IMR-90 (cell line): ENCODE data around the gene SH3RF2. TPM values are rescaled to one million over a fixed set of nuclear protein-coding genes. Genes with fewer than 3 reads are reported as not detected.

Experiments used
- ATAC-seq: fragments of 200-7000 bp; cut with Tn5 transposase; 2 replicates; pipeline ENCODE4 v1.9.1; 2020; ENCODE audit warnings: low read depth, mild to moderate bottlenecking, moderate library complexity
- BruUV-seq: library from RNA; stranded (reverse); fragments of 400-500 nt; replicated peaks from 2 replicates; lab custom pipeline; 2021; lab: Mats Ljungman, UMichigan
- CTCF ChIA-PET: fragments of 300-600 bp; formaldehyde crosslinking; extraction: SDS; loops from one replicate; lab custom pipeline; 2021; ENCODE audit warnings: antibody characterized with exemption; lab: Yijun Ruan, JAX
- POLR2A ChIA-PET: fragments of 300-600 bp; sonication (Branson Sonifier 250); formaldehyde crosslinking; loops from one replicate; lab custom pipeline; 2022; ENCODE audit warnings: antibody characterized with exemption; ENCODE audit not compliant: unreplicated experiment; lab: Charles Lee
- DNase-seq: peaks from one replicate; pipeline ENCODE4 v3.0.0; 2013
- H2AFZ ChIP-seq: replicated peaks from 2 replicates; pipeline ENCODE3; 2013; ENCODE audit warnings: low read length, mild to moderate bottlenecking; ENCODE audit not compliant: poor library complexity
- H2AK5ac ChIP-seq: 2 replicates; pipeline ENCODE4 v1.6.1; 2013; ENCODE audit warnings: low read depth, low read length, inconsistent platforms
- H2AK9ac ChIP-seq: replicated peaks from 2 replicates; pipeline ENCODE3; 2013; ENCODE audit warnings: mild to moderate bottlenecking, low read depth, low read length, moderate library complexity; ENCODE audit not compliant: poor library complexity
- H2BK120ac ChIP-seq: 2 replicates; pipeline ENCODE4 v1.6.1; 2013; ENCODE audit warnings: low read depth, low read length, inconsistent platforms
- H2BK15ac ChIP-seq: 3 replicates; pipeline ENCODE4 v1.6.1; 2013; ENCODE audit warnings: low read depth, low read length, inconsistent platforms
- H2BK20ac ChIP-seq: 2 replicates; pipeline ENCODE4 v1.6.1; 2013; ENCODE audit warnings: low read depth, mild to moderate bottlenecking, inconsistent platforms, low read length, moderate library complexity
- H2BK5ac ChIP-seq: 2 replicates; pipeline ENCODE4 v1.6.1; 2013; ENCODE audit warnings: mild to moderate bottlenecking, low read depth, low read length, inconsistent platforms; ENCODE audit not compliant: poor library complexity, severe bottlenecking
- H3K14ac ChIP-seq: replicated peaks from 2 replicates; pipeline ENCODE4 v1.6.1; 2013; ENCODE audit warnings: low read depth, low read length, inconsistent platforms
- H3K18ac ChIP-seq: 2 replicates; pipeline ENCODE4 v1.6.1; 2013; ENCODE audit warnings: low read depth, low read length, control low read depth
- H3K23ac ChIP-seq: 2 replicates; pipeline ENCODE4 v1.6.1; 2013; ENCODE audit warnings: low read depth, low read length, inconsistent platforms
- H3K27ac ChIP-seq: 2 replicates; pipeline ENCODE4 v1.5.1; 2013; ENCODE audit warnings: mild to moderate bottlenecking, control low read depth, low read length; ENCODE audit not compliant: insufficient read depth
- H3K27me3 ChIP-seq: 2 replicates; pipeline ENCODE4 v1.6.1; 2013; ENCODE audit warnings: low read length; ENCODE audit not compliant: control insufficient read depth, insufficient read depth
- H3K36me3 ChIP-seq: 2 replicates; pipeline ENCODE4 v1.6.1; 2013; ENCODE audit warnings: low read length, mixed read lengths; ENCODE audit not compliant: control insufficient read depth, insufficient read depth
- H3K4ac ChIP-seq: 2 replicates; pipeline ENCODE4 v1.6.1; 2013; ENCODE audit warnings: low read depth, low read length, inconsistent platforms
- H3K4me1 ChIP-seq: 2 replicates; pipeline ENCODE4 v1.6.1; 2013; ENCODE audit warnings: low read length, mixed read lengths; ENCODE audit not compliant: control insufficient read depth, insufficient read depth
- H3K4me2 ChIP-seq: 2 replicates; pipeline ENCODE4 v1.6.1; 2013; ENCODE audit warnings: low read depth, mild to moderate bottlenecking, control low read depth, low read length, moderate library complexity
- H3K4me3 ChIP-seq: 2 replicates; pipeline ENCODE4 v1.5.1; 2013; ENCODE audit warnings: low read depth, mild to moderate bottlenecking, control low read depth, low read length, moderate library complexity; ENCODE audit not compliant: insufficient read depth
- H3K56ac ChIP-seq: 2 replicates; pipeline ENCODE4 v1.6.1; 2013; ENCODE audit warnings: low read length, inconsistent platforms; ENCODE audit not compliant: insufficient read depth; ENCODE audit errors: extremely low read depth
- H3K79me1 ChIP-seq, 2 experiments: 2 replicates each; pipeline ENCODE4 v1.6.1; 2013; ENCODE audit warnings: low read length in 2 of 2, inconsistent platforms in 1 of 2, low read depth in 1 of 2
- H3K9ac ChIP-seq: 2 replicates; pipeline ENCODE4 v1.6.1; 2013; ENCODE audit warnings: low read depth, low read length, control low read depth
- H3K9me1 ChIP-seq: 2 replicates; pipeline ENCODE4 v1.6.1; 2013; ENCODE audit warnings: low read length, inconsistent platforms; ENCODE audit not compliant: insufficient read depth
- H3K9me3 ChIP-seq: 2 replicates; pipeline ENCODE4 v1.6.1; 2013; ENCODE audit warnings: low read length; ENCODE audit not compliant: control insufficient read depth, insufficient read depth
- H4K20me1 ChIP-seq: 2 replicates; pipeline ENCODE4 v1.6.1; 2013; ENCODE audit warnings: low read length, inconsistent platforms; ENCODE audit not compliant: insufficient read depth
- H4K5ac ChIP-seq: 2 replicates; pipeline ENCODE4 v1.6.1; 2013; ENCODE audit warnings: mild to moderate bottlenecking, low read depth, low read length, control low read depth
- H4K8ac ChIP-seq, 2 experiments: 2 replicates each; pipeline ENCODE4 v1.6.1; 2013; ENCODE audit warnings: low read depth in 2 of 2, low read length in 2 of 2, control low read depth in 1 of 2, inconsistent platforms in 1 of 2
- H4K91ac ChIP-seq: 2 replicates; pipeline ENCODE4 v1.6.1; 2013; ENCODE audit warnings: low read depth, low read length, inconsistent platforms; ENCODE audit not compliant: insufficient read depth
- BHLHE40 ChIP-seq: fragments of 150-350 bp; IDR thresholded peaks from 2 replicates; pipeline ENCODE4 v1.6.1; 2016; ENCODE audit warnings: mild to moderate bottlenecking, low read depth, low read length
- CEBPB ChIP-seq: IDR thresholded peaks from 2 replicates; pipeline ENCODE4 v1.6.1; 2012; ENCODE audit warnings: low read depth, low read length, improper control_type of control experiment
- CHD1 ChIP-seq: IDR thresholded peaks from 2 replicates; pipeline ENCODE4 v1.6.1; 2012; ENCODE audit warnings: low read depth, low read length, improper control_type of control experiment
- CTCF ChIP-seq: conservative IDR thresholded peaks from 2 replicates; pipeline ENCODE4 v1.5.1; 2012; ENCODE audit warnings: mild to moderate bottlenecking, low read depth, low read length, improper control_type of control experiment
- ELK1 ChIP-seq: fragments of 150-350 bp; IDR thresholded peaks from 2 replicates; pipeline ENCODE4 v1.6.1; 2016; ENCODE audit warnings: low read depth, mild to moderate bottlenecking, low read length, moderate library complexity, borderline replicate concordance
- FOS ChIP-seq: fragments of 150-350 bp; IDR thresholded peaks from 2 replicates; pipeline ENCODE4 v1.6.1; 2016; ENCODE audit warnings: low read depth, low read length
- MAFK ChIP-seq: IDR thresholded peaks from 2 replicates; pipeline ENCODE4 v1.6.1; 2012; ENCODE audit warnings: low read depth, low read length, improper control_type of control experiment
- MAZ ChIP-seq: IDR thresholded peaks from 2 replicates; pipeline ENCODE4 v1.6.1; 2012; ENCODE audit warnings: low read depth, mild to moderate bottlenecking, low read length, improper control_type of control experiment, moderate library complexity, borderline replicate concordance
- MXI1 ChIP-seq: IDR thresholded peaks from 2 replicates; pipeline ENCODE4 v1.6.1; 2012; ENCODE audit warnings: low read depth, mild to moderate bottlenecking, low read length, moderate library complexity, borderline replicate concordance
- NFE2L2 ChIP-seq: fragments of 150-350 bp; IDR thresholded peaks from 2 replicates; pipeline ENCODE4 v1.6.1; 2016; ENCODE audit warnings: low read depth, mild to moderate bottlenecking, low read length
- POLR2A ChIP-seq: IDR thresholded peaks from 2 replicates; pipeline ENCODE4 v1.6.1; 2012; ENCODE audit warnings: mild to moderate bottlenecking, low read depth, low read length
- RAD21 ChIP-seq: IDR thresholded peaks from 2 replicates; pipeline ENCODE4 v1.6.1; 2012; ENCODE audit warnings: low read length, improper control_type of control experiment
- RCOR1 ChIP-seq: IDR thresholded peaks from 2 replicates; pipeline ENCODE4 v1.6.1; 2012; ENCODE audit warnings: mild to moderate bottlenecking, low read length, improper control_type of control experiment; ENCODE audit not compliant: insufficient replicate concordance
- RFX5 ChIP-seq: IDR thresholded peaks from 2 replicates; pipeline ENCODE4 v1.8.0; 2012; ENCODE audit warnings: low read depth, mild to moderate bottlenecking, low read length, moderate library complexity
- SMC3 ChIP-seq: fragments of 150-350 bp; IDR thresholded peaks from 2 replicates; pipeline ENCODE4 v1.6.1; 2016; ENCODE audit warnings: low read depth, mild to moderate bottlenecking, antibody characterized with exemption, low read length, moderate library complexity
- USF2 ChIP-seq: fragments of 150-350 bp; IDR thresholded peaks from 2 replicates; pipeline ENCODE4 v1.6.1; 2017; ENCODE audit warnings: mild to moderate bottlenecking, antibody characterized with exemption, low read length, low read depth
- WGBS, 2 experiments: methylation state at CpG; one replicate each; pipeline versions ENCODE4 v1.1.5 to v1.1.7; 2013; ENCODE audit warnings: missing lambda C conversion rate in 2 of 2; ENCODE audit not compliant: insufficient read length in 1 of 2; ENCODE audit errors: extremely low coverage in 2 of 2; 5-methylcytosine and 5-hydroxymethylcytosine counted together
- dilution Hi-C: fragments of 300-500 bp; cut with HindIII; formaldehyde crosslinking; loops from one replicate; pipeline ENCODE4 v1.14.3; 2018; ENCODE audit warnings: low sequenced_read_pairs; ENCODE audit not compliant: unreplicated experiment
- in situ Hi-C: fragments of 300-500 bp; cut with MboI; formaldehyde crosslinking; loops from 3 replicates; pipeline ENCODE4 v1.14.3; 2019; ENCODE audit warnings: low sequenced_read_pairs, inconsistent platforms, mixed read lengths
- intact Hi-C: fragments of 100-400 bp; cut with micrococcal nuclease; formaldehyde crosslinking; loops from 2 replicates; pipeline ENCODE4 v1.10.0; 2022
- polyA plus RNA-seq, 3 experiments: library from polyadenylated mRNA; depleted of rRNA; stranded (reverse); fragments of >200 nt; gene quantifications; 2 replicates each; pipeline ENCODE4 v1.2.3, GENCODE V29; 2012; ENCODE audit warnings: low replicate concordance in 1 of 3
- total RNA-seq: library from RNA; depleted of rRNA; stranded (reverse); fragments of >200 nt; gene quantifications from 2 replicates; pipeline ENCODE4 v1.2.3, GENCODE V29; 2012

The SH3RF2 gene
- total and polyA plus RNA-seq, 2 of the 4 experiments (the other 2 are of a cell fraction), result 1.3 to 1.7 TPM

GRCh38 chr5:145931718-145932117 is 4.7 kb upstream of the SH3RF2 start:
- ATAC-seq (no peak), DNase-seq (peak; percentile 21)
- Histone ChIP-seq H3K4me3 (no peak overlapping the region), H2AFZ (no peak overlapping the region), H2AK9ac (no peak overlapping the region), H3K56ac (no peak overlapping the region), H3K79me1 (no peaks in the 10 kb centered on the region), H3K4ac (no peak overlapping the region), H3K27ac (no peak overlapping the region), H3K9me1 (no peaks in the 10 kb centered on the region), H3K27me3 (no peaks in the 10 kb centered on the region), H2AK5ac (no peak overlapping the region), H2BK120ac (no peak overlapping the region), H4K91ac (no peak overlapping the region), H3K14ac (no peak overlapping the region), H3K9ac (no peak overlapping the region), H3K4me2 (no peak overlapping the region), H4K5ac (no peak overlapping the region), H4K8ac (no peak overlapping the region), H3K23ac (no peak overlapping the region), H2BK15ac (no peak overlapping the region), H3K4me1 (no peaks in the 10 kb centered on the region), H2BK5ac (no peak overlapping the region), H3K36me3 (no peaks in the 10 kb centered on the region), H3K18ac (no peak overlapping the region), H2BK20ac (no peak overlapping the region), H4K20me1 (no peaks in the 10 kb centered on the region), H3K9me3 (no peaks in the 10 kb centered on the region)
- ChIA-PET POLR2A (no interaction called here), CTCF (no interaction called here)
- intact Hi-C loops, result no loop called here
- no TSS peak for BruUV-seq
- dilution Hi-C loops, result no loop called here
- TF ChIP-seq CEBPB (no peak), CTCF (no peak), FOS (no peak), RAD21 (no peak), MAZ (no peak), NFE2L2 (no peak), POLR2A (no peak), MXI1 (no peak), MAFK (no peak), RFX5 (no peak), RCOR1 (no peak), SMC3 (no peak), USF2 (no peak), ELK1 (no peak), CHD1 (no peak), BHLHE40 (no peak)
- in situ Hi-C loops, result no loop called here
- WGBS, 2 experiments, result no CpG with 5 or more reads among the region's 2 CpGs
